Measurements from ENCODE around the gene UTS2R.

UTS2R gene

GRCh38 chr17:82371333-82372248 is at the start of gene UTS2R:
Gene UTS2R (plus strand): TSS chr17:82371765. CDS start chr17:82374325, 2,560 bp downstream.
- no peak for DNase-seq

GRCh38 chr17:82321947-82322466 is 49.6 kb upstream of the UTS2R start:
- no peak for DNase-seq

GRCh38 chr17:82322526-82323453 is 48.8 kb upstream of the UTS2R start:
- no peak for DNase-seq

- DNase-seq, result no peak
Observed at GRCh38 chr17:82323514-82324234, 47.9 kb upstream of the UTS2R start.

GRCh38 chr17:82324566-82325285 is 46.8 kb upstream of the UTS2R start:
- DNase-seq, result no peak

GRCh38 chr17:82325286-82326180 is 46.0 kb upstream of the UTS2R start:
- no peak for DNase-seq

- DNase-seq, result no peak
Observed at GRCh38 chr17:82327289-82327688, 44.3 kb upstream of the UTS2R start.

- no peak for DNase-seq
Observed at GRCh38 chr17:82327757-82328140, 43.8 kb upstream of the UTS2R start.

GRCh38 chr17:82328141-82328993 is 43.2 kb upstream of the UTS2R start:
- no peak for DNase-seq

GRCh38 chr17:82328994-82329507 is 42.5 kb upstream of the UTS2R start:
- DNase-seq, result no peak

GRCh38 chr17:82329683-82330321 is 41.8 kb upstream of the UTS2R start:
- no peak for DNase-seq

- DNase-seq, result peak; percentile 75 to 76
Observed at GRCh38 chr17:82330322-82331239, 41.0 kb upstream of the UTS2R start.

GRCh38 chr17:82331345-82331939 is 40.1 kb upstream of the UTS2R start:
- DNase-seq, result no peak

GRCh38 chr17:82332669-82333278 is 38.8 kb upstream of the UTS2R start:
- DNase-seq, result no peak

- DNase-seq, result no peak
Observed at GRCh38 chr17:82333279-82334171, 38.0 kb upstream of the UTS2R start, which contains the start of gene SECTM1. Gene SECTM1 (minus strand): TSS chr17:82333766. CDS start chr17:82327240, 6,526 bp downstream.

- DNase-seq, result no peak
Observed at GRCh38 chr17:82334204-82334621, 37.4 kb upstream of the UTS2R start.
